Karpas-422 (cell line): ENCODE data around the gene SYTL3. TPM values are rescaled to one million over a fixed set of nuclear protein-coding genes. Genes with fewer than 3 reads are reported as not detected.
"Not testable (repeated sequence)": the region's sequence is repeated elsewhere in the genome, so short reads cannot be mapped to it uniquely, and the experiment has no call there.

Experiments
- DNase-seq: peaks from one replicate; pipeline ENCODE4 v3.0.0-alpha.2; 2015
- H2AFZ ChIP-seq: fragments of 200-600 bp; sonication (generic); 2 replicates; pipeline ENCODE4 v1.6.1; 2014; ENCODE audit warnings: antibody characterized with exemption, low read length, mixed read lengths
- H3K27ac ChIP-seq: fragments of 200-600 bp; sonication (generic); 2 replicates; pipeline ENCODE4 v1.5.1; 2014; ENCODE audit warnings: mild to moderate bottlenecking, low read length, moderate library complexity
- H3K27me3 ChIP-seq: fragments of 200-600 bp; sonication (generic); 2 replicates; pipeline ENCODE4 v1.6.1; 2014; ENCODE audit warnings: low read length, mixed read lengths
- H3K36me3 ChIP-seq: fragments of 200-600 bp; sonication (generic); 2 replicates; pipeline ENCODE4 v1.6.1; 2014; ENCODE audit warnings: low read length, mixed read lengths; ENCODE audit not compliant: insufficient read depth
- H3K4me1 ChIP-seq: fragments of 200-600 bp; sonication (generic); 2 replicates; pipeline ENCODE4 v1.6.1; 2014; ENCODE audit warnings: mild to moderate bottlenecking, low read length, mixed read lengths
- H3K4me2 ChIP-seq: fragments of 200-600 bp; sonication (generic); 2 replicates; pipeline ENCODE4 v1.6.1; 2014; ENCODE audit warnings: low read length, low read depth, mild to moderate bottlenecking; ENCODE audit not compliant: poor library complexity, severe bottlenecking
- H3K4me3 ChIP-seq: fragments of 200-600 bp; sonication (generic); 2 replicates; pipeline ENCODE4 v1.5.1; 2014; ENCODE audit warnings: mild to moderate bottlenecking, antibody characterized with exemption, low read length, mixed read lengths
- H3K79me2 ChIP-seq: fragments of 200-600 bp; sonication (generic); 2 replicates; pipeline ENCODE4 v1.6.1; 2014; ENCODE audit warnings: mild to moderate bottlenecking, low read length, mixed read lengths
- H3K9ac ChIP-seq: fragments of 200-600 bp; sonication (generic); 2 replicates; pipeline ENCODE4 v1.6.0; 2014; ENCODE audit warnings: low read length
- H3K9me2 ChIP-seq: fragments of 200-600 bp; sonication (generic), shearing (Covaris generic); replicated peaks from 2 replicates; pipeline ENCODE4 v1.6.0; 2014; ENCODE audit warnings: mild to moderate bottlenecking, low read length, moderate library complexity; ENCODE audit not compliant: insufficient read depth
- H3K9me3 ChIP-seq: fragments of 300-700, 200-600 bp; sonication (generic); 2 replicates; pipeline ENCODE4 v1.6.1; 2014; ENCODE audit warnings: low read length, mixed read lengths
- H4K20me1 ChIP-seq: fragments of 200-600 bp; sonication (generic); 2 replicates; pipeline ENCODE4 v1.6.1; 2014; ENCODE audit warnings: mild to moderate bottlenecking, antibody characterized with exemption, low read length, low read depth; ENCODE audit not compliant: insufficient read depth
- total RNA-seq: library from RNA; depleted of rRNA; stranded (reverse); fragments of >200 nt; shearing (Covaris generic); gene quantifications from 2 replicates; pipeline ENCODE4 v1.2.3, GENCODE V29; 2014; ENCODE audit warnings: low replicate concordance; rRNA removed

The SYTL3 gene, protein sequence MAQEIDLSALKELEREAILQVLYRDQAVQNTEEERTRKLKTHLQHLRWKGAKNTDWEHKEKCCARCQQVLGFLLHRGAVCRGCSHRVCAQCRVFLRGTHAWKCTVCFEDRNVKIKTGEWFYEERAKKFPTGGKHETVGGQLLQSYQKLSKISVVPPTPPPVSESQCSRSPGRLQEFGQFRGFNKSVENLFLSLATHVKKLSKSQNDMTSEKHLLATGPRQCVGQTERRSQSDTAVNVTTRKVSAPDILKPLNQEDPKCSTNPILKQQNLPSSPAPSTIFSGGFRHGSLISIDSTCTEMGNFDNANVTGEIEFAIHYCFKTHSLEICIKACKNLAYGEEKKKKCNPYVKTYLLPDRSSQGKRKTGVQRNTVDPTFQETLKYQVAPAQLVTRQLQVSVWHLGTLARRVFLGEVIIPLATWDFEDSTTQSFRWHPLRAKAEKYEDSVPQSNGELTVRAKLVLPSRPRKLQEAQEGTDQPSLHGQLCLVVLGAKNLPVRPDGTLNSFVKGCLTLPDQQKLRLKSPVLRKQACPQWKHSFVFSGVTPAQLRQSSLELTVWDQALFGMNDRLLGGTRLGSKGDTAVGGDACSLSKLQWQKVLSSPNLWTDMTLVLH
- total RNA-seq = 0.41 and 2.2 TPM in 2 replicates

DNA sequence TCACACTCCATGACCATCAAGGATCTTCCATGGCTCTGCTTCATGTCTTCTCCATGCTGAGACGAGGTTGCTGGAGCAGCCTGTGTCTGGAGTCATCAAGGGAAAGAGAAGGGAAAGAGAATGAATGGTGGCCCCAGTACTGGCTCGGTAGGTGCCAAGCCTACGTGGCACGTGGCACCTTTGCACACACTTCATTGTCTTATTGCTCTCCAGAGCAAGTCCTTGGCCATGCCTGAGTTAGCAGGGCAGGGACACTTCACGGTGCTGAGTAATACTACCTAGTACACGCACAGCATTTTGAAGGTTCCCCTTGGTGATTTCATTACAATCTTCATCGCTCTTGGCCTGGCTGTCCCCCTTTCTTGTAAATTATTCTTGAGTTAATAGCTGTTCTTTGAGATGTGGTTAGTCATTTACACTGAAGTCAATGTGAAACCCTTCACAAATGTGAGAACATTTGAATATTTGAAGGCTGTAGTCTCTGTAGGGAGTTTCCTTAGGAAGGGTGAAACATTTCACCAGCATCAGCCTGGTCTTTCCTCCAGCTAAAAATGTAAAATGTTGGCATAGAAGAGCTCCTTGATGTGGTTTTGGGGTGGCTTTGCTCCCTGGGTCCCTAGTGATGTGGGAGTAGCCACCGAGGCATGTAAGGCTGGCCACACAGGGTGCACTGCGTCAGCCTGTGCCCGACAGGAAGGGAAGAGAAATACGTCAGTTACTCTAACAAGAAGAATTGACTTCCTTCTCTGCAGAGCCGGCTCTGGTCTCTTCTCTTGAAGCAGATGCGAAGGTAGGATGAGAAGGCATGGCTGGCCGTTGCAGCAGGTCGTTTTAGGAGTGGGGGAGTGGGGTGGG lies at the start of gene SYTL3:
Gene SYTL3, plus strand, starts transcription at position 766 of the 855 bp plus-strand sequence. CDS start 13,215 bp downstream, outside the sequence.
- H3K79me2 ChIP-seq = no peaks in the 10 kb centered on the region
- H3K9me2 ChIP-seq = no peaks in the 10 kb centered on the region
- peak; percentile 69 for DNase-seq
- H3K9me3 ChIP-seq = no peaks in the 10 kb centered on the region
- peak within 1 kb of the TSS; percentile 76; the same call in 1 of the 2 replicates for H2AFZ ChIP-seq
- peaks cover 20% of the 10 kb centered on the region for H3K4me1 ChIP-seq
- peak within 1 kb of the TSS; percentile 24 for H3K4me2 ChIP-seq
- H3K4me3 ChIP-seq = no peak within 1 kb of the TSS; the same call in 1 of the 2 replicates
- H3K27me3 ChIP-seq = no peaks in the 10 kb centered on the region
- no peak within 1 kb of the TSS for H3K9ac ChIP-seq
- no peaks in the 10 kb centered on the region for H3K36me3 ChIP-seq
- H3K27ac ChIP-seq = no peak within 1 kb of the TSS
- H4K20me1 ChIP-seq = no peaks in the 10 kb centered on the region

DNA sequence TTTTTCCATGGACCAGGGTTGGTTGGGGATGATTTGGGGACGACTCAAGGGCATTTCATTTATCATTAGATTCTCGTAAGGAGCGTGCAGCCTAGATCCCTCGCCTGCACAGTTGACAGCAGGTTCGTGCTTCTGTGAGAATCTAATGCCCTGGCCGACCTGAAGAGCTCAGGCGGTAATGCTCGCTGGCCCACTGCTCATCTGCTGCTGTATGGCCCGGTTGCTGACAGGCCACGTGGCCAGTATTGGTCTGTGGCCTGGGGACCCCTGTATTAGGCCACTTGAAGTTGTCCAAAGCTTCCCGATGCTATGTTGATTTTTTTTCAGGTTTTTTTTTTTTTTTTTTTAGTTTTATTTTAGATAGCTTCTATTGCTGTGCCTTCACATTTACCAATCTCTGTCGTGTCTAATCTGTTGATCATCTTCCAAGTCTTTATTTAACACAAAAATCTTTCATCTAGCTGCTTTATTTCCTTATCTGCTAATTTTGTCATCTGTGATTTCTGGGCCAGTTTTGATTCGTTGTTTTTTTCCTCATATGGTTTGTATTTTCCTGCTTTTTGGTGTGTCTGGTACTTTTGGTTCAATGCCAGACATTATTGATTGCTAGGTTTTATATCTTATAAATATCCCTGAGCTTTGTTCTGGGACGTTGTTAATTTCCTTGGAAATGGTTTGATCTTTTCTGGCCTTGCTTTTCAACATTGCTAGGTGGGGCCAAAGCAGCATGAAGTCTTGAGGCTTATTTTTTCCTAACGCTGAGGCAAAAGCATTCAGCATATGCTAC lies 46.4 kb upstream of the SYTL3 start:
- H3K4me3 ChIP-seq = no peak overlapping the region
- H3K9ac ChIP-seq = no peak overlapping the region
- H3K79me2 ChIP-seq = peaks cover 17% of the 10 kb centered on the region
- DNase-seq = no peak
- no peak overlapping the region for H3K4me2 ChIP-seq
- no peak overlapping the region for H2AFZ ChIP-seq
- no peaks in the 10 kb centered on the region for H3K9me3 ChIP-seq
- H4K20me1 ChIP-seq = no peaks in the 10 kb centered on the region
- no peaks in the 10 kb centered on the region for H3K9me2 ChIP-seq
- peaks cover 16% of the 10 kb centered on the region for H3K36me3 ChIP-seq
- no peak overlapping the region for H3K27ac ChIP-seq
- no peaks in the 10 kb centered on the region for H3K27me3 ChIP-seq
- H3K4me1 ChIP-seq = no peaks in the 10 kb centered on the region; the same call in 1 of the 2 replicates

- no peaks in the 10 kb centered on the region for H3K9me2 ChIP-seq
- H4K20me1 ChIP-seq = no peaks in the 10 kb centered on the region
- no peak overlapping the region for H2AFZ ChIP-seq
- no peak for DNase-seq
- H3K4me2 ChIP-seq = no peak overlapping the region
- peaks cover 17% of the 10 kb centered on the region for H3K79me2 ChIP-seq
- H3K9me3 ChIP-seq = no peaks in the 10 kb centered on the region
- H3K36me3 ChIP-seq = peaks cover 16% of the 10 kb centered on the region
- H3K27ac ChIP-seq = no peak overlapping the region
- H3K4me3 ChIP-seq = no peak overlapping the region
- no peaks in the 10 kb centered on the region for H3K27me3 ChIP-seq
- no peaks in the 10 kb centered on the region; the same call in 1 of the 2 replicates for H3K4me1 ChIP-seq
- H3K9ac ChIP-seq = no peak overlapping the region
Observed at GRCh38 chr6:158604048-158604406, 45.8 kb upstream of the SYTL3 start.

DNA sequence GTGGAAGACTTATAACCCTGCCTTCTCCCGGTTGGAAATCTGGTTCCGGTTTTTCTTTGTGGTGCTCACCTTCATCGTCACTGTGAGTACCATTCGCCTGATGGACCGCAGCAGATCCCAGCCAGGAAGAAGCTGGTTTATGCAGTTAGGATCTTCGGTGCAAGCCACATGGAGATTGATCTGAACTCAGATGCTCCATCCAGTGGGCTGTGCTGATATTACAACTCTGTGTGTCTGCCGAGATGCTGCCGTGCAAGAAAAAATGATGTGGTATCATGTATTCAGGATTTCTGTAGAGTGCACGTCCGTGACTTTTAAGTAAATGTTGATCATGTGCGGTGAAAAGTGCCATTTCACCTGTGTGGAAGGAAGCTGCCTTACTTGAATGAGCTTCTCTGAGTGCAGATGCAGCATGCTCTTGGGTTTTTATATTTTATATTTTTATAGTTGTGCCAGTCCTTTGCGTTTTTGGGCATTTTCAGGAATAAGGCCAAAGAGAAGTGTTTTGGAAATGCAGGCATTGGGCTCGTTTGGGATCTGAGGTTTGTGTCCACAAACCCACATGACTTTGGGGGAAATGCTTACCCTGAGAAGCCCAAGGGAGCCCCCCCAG lies 44.5 kb upstream of the SYTL3 start:
- Histone ChIP-seq H3K9me3 (no peaks in the 10 kb centered on the region), H3K4me2 (no peak overlapping the region), H3K27me3 (no peaks in the 10 kb centered on the region), H3K79me2 (peaks cover 15% of the 10 kb centered on the region), H3K4me3 (no peak overlapping the region), H3K9me2 (no peaks in the 10 kb centered on the region), H3K9ac (no peak overlapping the region), H3K36me3 (peaks cover 22% of the 10 kb centered on the region), H4K20me1 (no peaks in the 10 kb centered on the region), H3K4me1 (no peaks in the 10 kb centered on the region; the same call in 1 of the 2 replicates), H3K27ac (no peak overlapping the region), H2AFZ (no peak overlapping the region)
- DNase-seq = peak; percentile 85

DNA sequence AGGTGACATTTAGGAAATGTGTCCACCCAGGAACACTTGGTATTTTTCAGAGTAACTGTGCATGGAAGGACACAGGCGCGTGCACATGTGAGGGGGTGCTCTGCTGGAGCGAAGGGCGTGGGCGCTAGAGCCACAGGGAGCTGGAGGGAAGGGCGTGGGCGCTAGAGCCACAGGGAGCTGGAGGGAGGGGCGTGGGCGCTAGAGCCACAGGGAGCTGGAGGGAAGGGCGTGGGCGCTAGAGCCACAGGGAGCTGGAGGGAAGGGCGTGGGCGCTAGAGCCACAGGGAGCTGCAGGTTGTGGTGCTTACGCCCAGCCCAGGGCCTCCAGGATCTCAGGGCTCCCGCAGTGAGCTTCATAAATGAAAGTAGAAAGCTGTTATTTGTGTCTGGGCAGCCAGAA lies 43.8 kb upstream of the SYTL3 start:
- not testable (repeated sequence) for H3K9me3 ChIP-seq, H3K27ac ChIP-seq, H4K20me1 ChIP-seq, H3K9me2 ChIP-seq, DNase-seq, H3K4me1 ChIP-seq, H3K27me3 ChIP-seq, H3K9ac ChIP-seq, H2AFZ ChIP-seq, H3K4me3 ChIP-seq, H3K4me2 ChIP-seq
- H3K36me3 ChIP-seq = peaks cover 23% of the 10 kb centered on the region
- peaks cover 15% of the 10 kb centered on the region for H3K79me2 ChIP-seq

DNA sequence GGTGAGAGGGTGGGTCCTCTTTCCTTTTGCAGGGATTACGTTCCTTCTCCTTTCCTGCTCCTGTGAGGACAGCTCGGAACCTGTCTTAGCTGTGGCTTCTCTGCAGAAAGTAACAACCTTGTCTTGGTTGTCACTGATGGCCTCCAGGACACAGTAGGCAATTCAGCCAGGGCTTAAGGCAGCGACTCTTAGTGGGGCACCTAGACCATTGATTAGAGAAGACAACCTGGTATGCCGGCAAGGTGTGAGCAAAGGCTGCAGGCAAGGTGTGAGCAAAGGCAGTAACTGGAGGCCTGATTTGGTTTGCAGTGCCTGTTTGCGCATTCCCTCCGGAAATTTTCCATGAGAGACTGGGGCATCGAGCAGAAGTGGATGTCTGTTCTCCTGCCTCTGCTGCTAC lies 42.9 kb upstream of the SYTL3 start:
- H3K79me2 ChIP-seq = peaks cover 15% of the 10 kb centered on the region

GRCh38 chr6:158607411-158608170 lies 42.3 kb upstream of the SYTL3 start:
- H3K9me2 ChIP-seq = no peaks in the 10 kb centered on the region
- H3K27me3 ChIP-seq = no peaks in the 10 kb centered on the region
- H3K4me2 ChIP-seq = no peak overlapping the region
- H3K4me1 ChIP-seq = no peaks in the 10 kb centered on the region; the same call in 1 of the 2 replicates
- H4K20me1 ChIP-seq = no peaks in the 10 kb centered on the region
- no peak overlapping the region for H3K4me3 ChIP-seq
- no peaks in the 10 kb centered on the region for H3K9me3 ChIP-seq
- H3K79me2 ChIP-seq = peaks cover 10% of the 10 kb centered on the region
- no peak overlapping the region for H3K9ac ChIP-seq
- no peak overlapping the region for H3K27ac ChIP-seq
- H3K36me3 ChIP-seq = peaks cover 29% of the 10 kb centered on the region
- DNase-seq = no peak
- no peak overlapping the region for H2AFZ ChIP-seq

More for the DNA sequence above, 42.9 kb upstream of the SYTL3 start:
- Histone ChIP-seq H3K36me3 (peaks cover 29% of the 10 kb centered on the region), H3K9me3 (no peaks in the 10 kb centered on the region), H3K9me2 (no peaks in the 10 kb centered on the region), H3K4me3 (no peak overlapping the region), H3K27me3 (no peaks in the 10 kb centered on the region), H3K27ac (no peak overlapping the region), H3K9ac (no peak overlapping the region), H4K20me1 (no peaks in the 10 kb centered on the region), H3K4me1 (no peaks in the 10 kb centered on the region; the same call in 1 of the 2 replicates), H3K4me2 (no peak overlapping the region), H2AFZ (no peak overlapping the region)
- no peak for DNase-seq
